Effector memory CD8-positive, alpha-beta T cell (primary cell): ENCODE results near the gene OR7A5.
"Not testable (repeated sequence)": the region's sequence is repeated elsewhere in the genome, so short reads cannot be mapped to it uniquely, and the experiment has no call there.

Experiments used
- ATAC-seq: fragments of 150-1000 bp; cut with Tn5 transposase; replicated peaks from 2 replicates; pipeline ENCODE4 v1.10.0; 2021; ENCODE audit warnings: mild to moderate bottlenecking, moderate library complexity
- DNase-seq, 3 experiments: peaks; one replicate each; pipeline ENCODE4 v3.0.0; 2021
- H3K27ac Mint-ChIP-seq, 2 donors: one replicate each; pipeline ENCODE4 v1.8.0; 2022; ENCODE audit warnings: mild to moderate bottlenecking in 2 of 2, mixed read lengths in 2 of 2, moderate library complexity in 2 of 2
- H3K27me3 Mint-ChIP-seq, 2 donors: one replicate each; pipeline ENCODE4 v1.8.0; 2022; ENCODE audit warnings: mixed read lengths in 2 of 2
- H3K36me3 Mint-ChIP-seq: one replicate; pipeline ENCODE4 v1.8.0; 2022; ENCODE audit warnings: mild to moderate bottlenecking, moderate library complexity, mixed read lengths; ENCODE audit not compliant: insufficient read depth
- H3K4me1 Mint-ChIP-seq, 2 donors: one replicate each; pipeline ENCODE4 v1.8.0; 2022; ENCODE audit warnings: low read depth in 2 of 2, mixed read lengths in 2 of 2
- H3K4me3 Mint-ChIP-seq, 2 donors: one replicate each; pipeline ENCODE4 v1.8.0; 2022; ENCODE audit warnings: mild to moderate bottlenecking in 2 of 2, mixed read lengths in 2 of 2, moderate library complexity in 2 of 2
- H3K9me3 Mint-ChIP-seq, 2 donors: one replicate each; pipeline ENCODE4 v1.8.0; 2022; ENCODE audit warnings: mixed read lengths in 2 of 2

Gene OR7A5

GRCh38 chr19:14780622-14781225 is 54.3 kb downstream of the OR7A5 start:
- ATAC-seq, H3K4me3 Mint-ChIP-seq, H3K36me3 Mint-ChIP-seq, DNase-seq, H3K9me3 Mint-ChIP-seq, H3K27ac Mint-ChIP-seq: not testable (repeated sequence)
- peaks cover 4 to 16% of the 10 kb centered on the region in 2 donors for H3K4me1 Mint-ChIP-seq
- H3K27me3 Mint-ChIP-seq = peaks cover 49 to 51% of the 10 kb centered on the region in 2 donors

DNA sequence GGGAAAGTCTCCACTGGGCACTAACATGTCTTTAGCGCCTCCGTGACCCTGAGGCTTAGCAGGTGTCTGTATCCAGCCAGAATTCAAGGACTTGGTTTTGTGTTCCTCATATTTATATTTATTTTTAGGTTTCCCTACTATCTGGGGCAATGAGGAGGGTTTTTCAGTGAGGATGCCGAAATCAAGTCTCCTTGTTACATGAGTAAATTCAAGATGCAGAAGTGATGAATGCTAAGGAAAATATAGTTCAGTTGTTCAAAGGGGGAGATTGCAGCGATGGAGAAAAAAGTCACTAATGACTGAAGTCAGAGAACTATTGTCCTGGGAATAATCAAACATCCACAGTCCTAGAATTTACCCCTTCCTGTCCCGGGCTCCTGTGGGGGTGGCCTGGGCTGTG is 55.8 kb downstream of the OR7A5 start:
- H3K4me1 Mint-ChIP-seq = peaks cover 4 to 8% of the 10 kb centered on the region in 2 donors

DNA sequence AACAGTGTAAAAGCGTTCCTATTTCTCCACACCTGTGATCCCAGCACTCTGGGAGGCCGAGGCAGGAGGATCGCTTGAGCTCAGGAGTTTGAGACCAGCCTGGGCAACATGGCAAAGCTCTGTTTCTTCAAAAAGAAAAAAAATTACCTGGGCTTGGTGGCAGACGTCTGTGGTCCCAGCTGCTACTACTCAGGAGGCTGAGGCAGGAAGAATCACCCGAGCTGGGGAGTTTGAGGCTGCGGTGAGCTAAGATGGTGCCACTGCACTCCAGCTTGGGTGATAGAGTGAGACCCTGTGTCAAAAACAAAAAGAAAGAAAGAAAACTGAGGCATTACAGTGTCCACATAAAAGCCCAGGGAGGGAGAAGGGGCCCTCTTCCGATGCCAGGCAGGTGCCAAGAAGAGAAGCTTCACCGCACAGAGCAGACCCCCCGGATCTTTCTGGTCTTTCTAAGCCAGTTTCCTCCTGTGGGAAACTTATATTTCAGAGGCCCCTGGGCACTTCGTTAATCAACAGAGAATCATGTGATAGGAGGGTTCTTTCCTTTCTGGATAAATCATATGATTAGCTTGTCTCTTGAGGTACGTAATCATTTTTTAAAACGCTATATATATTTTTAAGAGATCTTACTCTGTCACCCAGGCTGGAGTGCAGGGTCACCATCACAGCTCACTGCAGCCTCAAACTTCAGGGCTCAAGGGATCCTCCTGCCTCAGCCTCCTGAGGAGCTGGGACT is 56.7 kb downstream of the OR7A5 start, which contains the start of gene ADGRE2:
TSS of gene ADGRE2 (minus strand) at position 451 of the 736 bp plus-strand sequence. CDS start 1,804 bp downstream, outside the sequence.
- not testable (repeated sequence) for H3K4me3 Mint-ChIP-seq, H3K9me3 Mint-ChIP-seq, DNase-seq, H3K27ac Mint-ChIP-seq, H3K4me1 Mint-ChIP-seq, ATAC-seq
- Mint-ChIP-seq H3K36me3 (peaks cover 10% of the 10 kb centered on the region), H3K27me3 (peaks cover 44 to 54% of the 10 kb centered on the region in 2 donors)

More for the DNA sequence above, 55.8 kb downstream of the OR7A5 start:
- no peaks in the 10 kb centered on the region for H3K9me3 Mint-ChIP-seq
- ATAC-seq (no peak), DNase-seq (no peak)
- peaks cover 7% of the 10 kb centered on the region for H3K36me3 Mint-ChIP-seq
- peaks cover 35 to 46% of the 10 kb centered on the region in 2 donors for H3K27me3 Mint-ChIP-seq
- H3K27ac Mint-ChIP-seq = no peak overlapping the region
- H3K4me3 Mint-ChIP-seq = no peak overlapping the region

DNA sequence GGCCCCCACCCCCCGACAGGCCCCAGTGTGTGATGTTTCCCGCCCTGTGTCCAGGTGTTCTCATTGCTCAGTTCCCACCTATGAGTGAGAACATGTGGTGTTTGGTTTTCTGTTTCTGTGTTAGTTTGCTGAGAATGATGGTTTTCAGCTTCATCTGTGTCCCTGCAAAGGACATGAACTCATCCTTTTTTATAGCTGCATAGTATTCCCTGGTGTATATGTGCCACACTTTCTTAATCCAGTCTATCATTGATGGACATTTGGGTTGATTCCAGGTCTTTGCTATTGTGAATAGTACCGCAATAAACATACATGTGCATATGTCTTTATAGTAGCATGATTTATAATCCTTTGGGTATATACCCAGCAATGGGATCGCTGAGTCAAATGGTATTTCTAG is 57.3 kb downstream of the OR7A5 start:
- H3K4me3 Mint-ChIP-seq, DNase-seq, H3K27ac Mint-ChIP-seq, H3K9me3 Mint-ChIP-seq, ATAC-seq, H3K4me1 Mint-ChIP-seq: not testable (repeated sequence)
- peaks cover 11% of the 10 kb centered on the region for H3K36me3 Mint-ChIP-seq
- peaks cover 48 to 50% of the 10 kb centered on the region in 2 donors for H3K27me3 Mint-ChIP-seq
